Thyroid gland (tissue), 4 donors: ENCODE results near the gene SEPTIN10.

Experiments used
- POLR2A ChIP-seq, 2 donors: fragments of 450-650 bp; IDR thresholded peaks; one replicate each; pipeline ENCODE4 v1.6.1; 2017; ENCODE audit warnings: antibody characterized with exemption in 2 of 2, mild to moderate bottlenecking in 2 of 2, moderate library complexity in 1 of 2
- TF ChIP-seq, protein P1 (sequence below), 6 experiments: fragments of 200-600 bp in 3 of 6; fragments of 450-650 bp in 3 of 6; sonication (generic) in 3 of 6; IDR thresholded peaks; one replicate each; pipeline ENCODE4 v1.5.1; 2016 to 2019; ENCODE audit warnings: antibody characterized with exemption in 6 of 6, mild to moderate bottlenecking in 2 of 6, inconsistent platforms in 1 of 6, moderate library complexity in 1 of 6

DNA sequence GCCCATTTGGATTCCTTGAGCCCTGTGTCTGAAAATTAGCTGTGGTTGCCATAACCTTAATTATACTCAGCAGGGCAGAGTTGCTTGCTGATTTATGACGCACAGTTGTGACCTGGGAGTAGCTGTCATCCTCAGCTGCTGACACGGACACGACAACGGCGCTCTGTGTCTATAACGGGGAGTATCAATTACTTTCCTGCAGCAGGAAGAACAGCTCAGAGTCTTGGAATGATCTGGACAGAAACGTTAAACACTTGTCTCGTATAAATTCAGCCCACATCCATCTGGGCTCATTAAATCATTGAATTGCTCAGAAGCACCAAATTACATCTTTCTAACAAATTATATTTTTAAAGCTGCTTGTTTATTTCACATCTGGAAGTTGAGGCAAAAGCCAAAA lies 116.3 kb downstream of the SEPTIN10 start:
- TF ChIP-seq, protein P1, sequence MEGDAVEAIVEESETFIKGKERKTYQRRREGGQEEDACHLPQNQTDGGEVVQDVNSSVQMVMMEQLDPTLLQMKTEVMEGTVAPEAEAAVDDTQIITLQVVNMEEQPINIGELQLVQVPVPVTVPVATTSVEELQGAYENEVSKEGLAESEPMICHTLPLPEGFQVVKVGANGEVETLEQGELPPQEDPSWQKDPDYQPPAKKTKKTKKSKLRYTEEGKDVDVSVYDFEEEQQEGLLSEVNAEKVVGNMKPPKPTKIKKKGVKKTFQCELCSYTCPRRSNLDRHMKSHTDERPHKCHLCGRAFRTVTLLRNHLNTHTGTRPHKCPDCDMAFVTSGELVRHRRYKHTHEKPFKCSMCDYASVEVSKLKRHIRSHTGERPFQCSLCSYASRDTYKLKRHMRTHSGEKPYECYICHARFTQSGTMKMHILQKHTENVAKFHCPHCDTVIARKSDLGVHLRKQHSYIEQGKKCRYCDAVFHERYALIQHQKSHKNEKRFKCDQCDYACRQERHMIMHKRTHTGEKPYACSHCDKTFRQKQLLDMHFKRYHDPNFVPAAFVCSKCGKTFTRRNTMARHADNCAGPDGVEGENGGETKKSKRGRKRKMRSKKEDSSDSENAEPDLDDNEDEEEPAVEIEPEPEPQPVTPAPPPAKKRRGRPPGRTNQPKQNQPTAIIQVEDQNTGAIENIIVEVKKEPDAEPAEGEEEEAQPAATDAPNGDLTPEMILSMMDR (IDR thresholded peaks at IDR 0.05): no peak
- no peak for TF ChIP-seq POLR2A (IDR thresholded peaks at IDR 0.05)
